Stimulated activated CD8-positive, alpha-beta memory T cell treated with anti-CD3 and anti-CD28 coated beads, Interleukin-2, amount 100 ng/mL, for 48 hours (primary cell): ENCODE data around the gene PDCL2.

ENCODE experiments used
- DNase-seq, 2 donors: peaks; one replicate each; pipeline ENCODE4 v3.0.0-alpha.2; 2020; ENCODE audit warnings: low read depth in 2 of 2

PDCL2 gene

GRCh38 chr4:55539658-55540057 lies 52.4 kb downstream of the PDCL2 start:
- no peak for DNase-seq

- DNase-seq = no peak
These were observed 53.5 kb downstream of the PDCL2 start for GRCh38 chr4:55538531-55538930.

- DNase-seq = no peak
These were observed 57.7 kb downstream of the PDCL2 start for GRCh38 chr4:55534306-55534705.

GRCh38 chr4:55530691-55531090 lies 61.4 kb downstream of the PDCL2 start:
- no peak for DNase-seq

GRCh38 chr4:55530167-55530566 lies 61.9 kb downstream of the PDCL2 start:
- DNase-seq = no peak

GRCh38 chr4:55528491-55528890 lies 63.6 kb downstream of the PDCL2 start:
- no peak for DNase-seq

GRCh38 chr4:55524844-55525571 lies 67.0 kb downstream of the PDCL2 start:
- no peak for DNase-seq

GRCh38 chr4:55518442-55518841 lies 73.6 kb downstream of the PDCL2 start:
- DNase-seq = no peak

- DNase-seq = no peak
These were observed 74.4 kb downstream of the PDCL2 start for GRCh38 chr4:55517526-55518229.

GRCh38 chr4:55512922-55513571 lies 79.0 kb downstream of the PDCL2 start:
- no peak for DNase-seq

- DNase-seq = no peak
These were observed 80.0 kb downstream of the PDCL2 start for GRCh38 chr4:55512077-55512476.

GRCh38 chr4:55510685-55511084 lies 81.4 kb downstream of the PDCL2 start:
- no peak for DNase-seq

- DNase-seq = no peak
These were observed 82.8 kb downstream of the PDCL2 start for GRCh38 chr4:55509266-55509665.

- DNase-seq = no peak
These were observed 84.4 kb downstream of the PDCL2 start for GRCh38 chr4:55507612-55508011.
